Effector CD8-positive, alpha-beta T cell (primary cell): ENCODE measurements around the gene NUP188.
"Not testable (repeated sequence)": the region's sequence is repeated elsewhere in the genome, so short reads cannot be mapped to it uniquely, and the experiment has no call there.

Source experiments
- DNase-seq: peaks from one replicate; lab custom pipeline; 2025; lab: John Stamatoyannopoulos, UW

NUP188 gene

DNA sequence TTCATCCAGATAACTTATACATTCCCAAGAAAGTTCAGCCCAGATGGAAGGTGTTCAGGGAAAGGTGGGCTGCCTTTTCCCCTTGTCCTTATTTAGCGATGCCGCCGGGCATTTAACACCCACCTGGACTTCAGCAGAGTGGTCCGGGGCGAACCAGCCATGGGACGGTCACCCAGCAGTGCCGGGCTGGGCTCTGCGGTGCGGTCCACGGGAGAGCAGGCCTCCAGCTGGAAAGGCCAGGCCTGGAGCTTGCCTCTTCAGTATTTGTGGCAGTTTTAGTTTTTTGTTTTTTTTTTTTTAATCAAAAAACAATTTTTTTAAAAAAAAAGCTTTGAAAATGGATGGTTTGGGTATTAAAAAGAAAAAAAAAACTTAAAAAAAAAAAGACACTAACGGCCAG, 30.8 kb upstream of the NUP188 start:
- no peak for DNase-seq

DNA sequence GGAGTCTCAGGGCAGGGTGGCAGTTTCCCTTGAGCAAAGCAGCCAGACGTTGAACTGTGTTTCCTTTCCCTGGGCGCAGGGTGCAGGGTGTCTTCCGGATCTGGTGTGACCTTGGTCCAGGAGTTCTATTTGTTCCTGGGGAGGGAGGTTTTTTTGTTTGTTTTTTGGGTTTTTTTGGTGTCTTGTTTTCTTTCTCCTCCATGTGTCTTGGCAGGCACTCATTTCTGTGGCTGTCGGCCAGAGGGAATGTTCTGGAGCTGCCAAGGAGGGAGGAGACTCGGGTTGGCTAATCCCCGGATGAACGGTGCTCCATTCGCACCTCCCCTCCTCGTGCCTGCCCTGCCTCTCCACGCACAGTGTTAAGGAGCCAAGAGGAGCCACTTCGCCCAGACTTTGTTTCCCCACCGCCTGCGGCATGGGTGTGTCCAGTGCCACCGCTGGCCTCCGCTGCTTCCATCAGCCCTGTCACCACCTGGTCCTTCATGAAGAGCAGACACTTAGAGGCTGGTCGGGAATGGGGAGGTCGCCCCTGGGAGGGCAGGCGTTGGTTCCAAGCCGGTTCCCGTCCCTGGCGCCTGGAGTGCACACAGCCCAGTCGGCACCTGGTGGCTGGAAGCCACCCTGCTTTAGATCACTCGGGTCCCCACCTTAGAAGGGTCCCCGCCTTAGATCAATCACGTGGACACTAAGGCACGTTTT, 30.2 kb upstream of the NUP188 start:
- no peak for DNase-seq

DNA sequence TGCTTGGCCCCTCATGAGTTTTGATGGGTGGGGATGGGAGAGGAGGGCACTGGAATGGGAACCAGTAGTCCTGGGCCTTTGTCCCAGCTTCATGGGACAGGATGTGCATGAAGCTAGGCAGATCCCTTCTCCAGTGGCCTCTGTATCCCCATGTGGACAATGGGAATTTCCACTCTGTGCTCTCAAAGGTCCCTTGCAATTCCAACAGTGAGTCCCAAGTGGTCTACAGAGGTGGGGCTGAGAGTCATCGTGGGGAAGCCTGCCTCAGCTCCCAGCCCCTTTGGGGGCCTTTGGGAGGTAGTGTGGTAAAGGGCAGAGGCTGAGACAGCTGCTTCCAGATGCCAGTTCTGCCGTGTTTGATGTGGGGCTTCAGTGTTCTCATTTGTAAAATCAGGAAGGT, 28.6 kb upstream of the NUP188 start:
- DNase-seq = no peak

DNA sequence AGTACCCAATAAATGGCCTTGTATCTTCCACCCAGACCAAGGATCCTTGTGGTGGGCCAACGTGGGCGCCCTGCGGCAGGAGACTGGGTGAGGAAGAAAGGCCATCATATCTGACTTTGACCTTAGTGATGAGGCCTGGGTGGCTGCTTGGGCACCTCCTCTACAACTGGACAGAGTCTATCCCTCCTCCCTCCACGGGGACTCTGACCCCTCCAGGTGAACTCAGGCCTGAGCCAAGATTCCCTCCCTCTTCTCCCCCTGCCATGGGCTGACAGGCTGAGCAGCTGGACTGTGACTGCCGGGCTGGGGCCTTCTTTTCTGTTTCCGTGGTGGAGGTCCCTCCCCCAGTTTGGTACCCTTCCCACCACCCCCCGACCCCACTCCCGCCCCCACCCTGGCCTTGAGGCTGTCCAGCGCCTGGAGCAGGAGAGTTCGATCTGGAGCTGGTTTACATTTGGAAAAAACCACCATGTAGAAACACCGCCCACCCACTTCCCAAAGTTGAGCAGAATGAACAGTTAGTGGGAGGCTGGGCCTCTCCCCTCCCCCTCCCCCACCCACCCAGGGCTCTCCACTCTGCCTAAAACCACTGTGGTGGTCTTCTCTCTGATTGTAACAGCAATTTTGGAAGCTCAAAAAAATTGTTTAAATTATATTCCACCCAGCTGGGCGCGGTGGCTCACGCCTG, 28.0 kb upstream of the NUP188 start:
- DNase-seq = no peak

DNA sequence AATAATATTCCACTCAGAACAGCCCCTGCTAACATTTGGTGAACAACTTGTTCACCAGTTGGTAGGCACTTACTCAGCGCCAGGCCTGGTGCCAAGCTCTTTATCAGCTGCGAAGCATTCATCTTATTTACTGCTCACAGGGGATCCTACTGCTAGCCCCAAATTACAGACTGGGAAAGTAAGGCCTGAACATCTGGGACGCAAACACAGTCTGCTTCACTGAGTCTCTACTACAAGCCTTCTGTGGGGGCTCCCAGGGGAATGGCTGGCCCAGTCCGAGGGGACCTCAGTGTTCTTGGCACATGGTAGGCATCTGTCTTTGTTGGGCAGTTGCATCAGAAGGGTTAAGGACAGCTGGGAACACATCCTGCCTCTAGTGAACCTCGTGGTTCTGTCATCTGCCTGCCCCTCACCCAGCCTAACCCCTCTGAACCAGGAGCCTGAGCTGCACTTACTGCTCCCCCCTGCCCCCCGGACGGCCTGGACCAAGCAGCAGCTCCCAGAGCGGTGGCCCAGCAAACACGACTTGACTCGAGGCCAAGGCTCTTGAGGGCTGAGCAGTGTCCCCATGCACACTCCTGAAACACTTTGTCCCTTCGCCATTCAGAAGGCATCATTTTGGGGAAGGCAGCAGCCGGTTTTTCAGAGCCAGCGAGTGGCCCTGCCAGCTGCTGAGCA, 27.0 kb upstream of the NUP188 start, which contains the start of gene PHYHD1:
TSS of gene PHYHD1 (plus strand) at position 602 of the 678 bp plus-strand sequence. CDS start 1,342 bp downstream, outside the sequence.
- no peak for DNase-seq

DNA sequence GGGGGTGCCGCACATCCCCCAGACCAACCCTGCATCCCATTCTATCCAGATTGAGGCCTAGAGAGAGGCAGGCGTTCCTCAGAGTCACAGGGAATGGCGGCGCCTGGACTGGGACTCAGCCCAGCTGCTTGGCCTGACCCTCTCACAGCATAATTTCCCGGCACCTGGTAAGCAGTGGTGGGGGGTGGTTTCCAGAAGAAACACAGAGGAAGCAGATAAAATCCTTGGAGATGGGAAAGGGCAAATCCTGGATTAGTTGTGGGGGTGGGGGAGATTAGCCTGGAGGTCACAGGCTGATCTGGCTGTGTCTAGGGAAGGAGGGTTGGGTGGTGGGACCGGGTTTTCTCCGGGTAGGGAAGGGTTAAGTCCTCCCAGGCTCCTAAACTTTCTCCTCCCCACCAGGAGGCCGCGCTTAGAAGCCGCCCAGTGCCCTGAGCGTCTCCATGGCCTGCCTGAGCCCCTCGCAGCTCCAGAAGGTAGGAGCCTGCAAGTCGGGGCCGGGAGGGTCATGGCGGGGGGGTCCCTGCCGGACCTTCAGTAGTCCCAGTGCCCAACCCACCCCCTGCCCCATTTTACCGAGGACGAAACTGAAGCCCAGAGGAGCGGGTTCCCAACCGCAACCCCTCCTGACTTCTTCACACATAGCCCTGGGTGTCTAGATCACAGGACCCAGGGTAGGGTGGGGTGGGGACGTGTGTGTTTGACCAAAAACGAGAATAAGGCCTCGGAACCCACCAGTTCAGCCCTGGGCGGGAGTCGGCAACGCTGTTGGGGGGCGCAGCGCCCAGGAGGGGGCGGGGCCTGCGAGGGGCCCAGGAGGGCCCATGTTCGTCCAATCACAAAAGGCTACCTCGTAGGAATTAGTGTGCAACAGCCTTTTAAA, 25.4 kb upstream of the NUP188 start:
- DNase-seq = peak; percentile 24

DNA sequence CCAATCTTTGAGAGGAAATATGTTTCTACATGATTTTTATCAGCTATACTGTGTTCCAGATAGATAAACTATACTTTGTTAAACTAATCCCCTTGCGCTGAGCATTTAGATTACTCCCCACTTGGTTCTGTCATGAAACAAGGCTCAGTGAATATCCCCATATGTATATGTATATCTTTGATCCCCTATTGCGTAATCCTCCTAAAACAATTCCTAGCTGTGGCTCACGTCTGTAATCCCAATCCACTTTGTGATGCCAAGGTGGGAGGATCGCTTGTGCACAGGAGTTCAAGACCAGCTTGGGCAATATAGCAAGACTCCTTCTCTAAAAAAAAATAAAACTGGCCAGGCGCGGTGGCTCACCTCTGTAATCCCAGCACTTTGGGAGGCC, 24.0 kb upstream of the NUP188 start:
- DNase-seq = no peak

DNA sequence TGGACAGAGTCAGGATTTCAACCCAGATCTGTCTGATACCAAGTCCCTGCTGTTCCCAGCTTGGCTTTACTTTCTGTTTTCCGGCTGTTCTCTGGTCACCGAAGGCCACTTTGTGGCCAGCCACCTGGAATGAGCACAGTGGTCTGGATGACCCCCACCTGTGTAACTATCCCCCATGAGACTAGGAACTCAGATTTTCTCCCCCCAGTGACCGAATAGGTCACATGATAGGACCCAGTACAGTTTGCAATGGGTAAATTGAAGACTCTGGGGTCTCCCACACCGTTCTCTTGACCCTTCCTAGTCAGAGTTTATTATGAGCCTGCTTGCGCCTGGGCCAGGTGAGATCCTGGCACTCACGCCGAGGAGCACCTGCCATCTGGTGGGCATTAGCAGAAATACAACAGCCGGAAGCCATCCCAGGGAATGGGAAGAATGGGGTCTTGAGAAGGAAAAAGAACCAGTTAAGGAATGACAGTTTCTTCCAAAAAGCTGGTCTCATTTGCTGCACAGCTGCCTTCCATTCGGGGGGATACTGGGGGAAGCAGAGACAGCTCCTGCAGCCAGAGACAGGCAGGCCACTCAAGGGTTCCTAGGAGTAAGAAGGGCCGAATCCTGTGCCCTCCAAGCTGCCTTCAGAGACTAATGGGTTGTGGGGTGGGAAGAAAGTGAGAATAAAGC, 19.6 kb upstream of the NUP188 start:
- DNase-seq = peak; percentile 37

DNA sequence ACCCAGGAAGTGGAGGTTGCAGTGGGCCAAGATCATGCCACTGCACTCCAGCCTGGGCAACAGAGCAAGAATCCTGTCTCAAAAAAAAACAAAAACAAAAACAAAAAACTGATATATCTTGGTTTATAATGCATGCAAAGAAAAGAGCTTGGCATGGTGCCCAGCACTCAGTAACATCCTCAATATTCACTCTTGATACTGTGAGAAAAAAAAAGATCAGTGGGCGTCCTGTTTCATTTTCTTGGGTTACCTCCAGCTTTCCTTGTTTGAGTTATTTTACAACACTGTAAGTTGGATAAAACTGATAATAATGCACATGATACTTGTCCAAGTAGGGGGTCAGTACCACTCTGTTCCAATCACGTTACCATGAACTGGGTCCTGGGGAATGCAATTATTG, 18.9 kb upstream of the NUP188 start:
- DNase-seq = no peak

DNA sequence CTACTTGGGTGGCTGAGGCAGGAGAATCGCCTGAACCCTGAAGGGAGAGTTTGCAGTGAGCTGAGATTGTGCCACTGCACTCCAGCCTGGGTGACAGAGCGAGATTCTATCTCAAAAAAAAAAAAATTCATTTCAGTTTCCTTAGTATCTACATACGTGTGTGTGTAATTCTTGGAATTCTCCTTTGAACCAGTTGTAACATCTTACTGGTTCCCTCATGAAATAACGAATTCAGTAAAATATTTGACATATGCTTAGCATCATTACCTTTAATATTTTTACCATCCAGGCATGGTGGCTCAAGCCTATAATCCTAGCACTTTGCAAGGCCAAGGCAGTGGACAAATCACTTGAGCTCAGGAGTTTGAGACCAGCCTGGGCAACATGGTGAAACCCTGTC, 17.9 kb upstream of the NUP188 start:
- DNase-seq = no peak

DNA sequence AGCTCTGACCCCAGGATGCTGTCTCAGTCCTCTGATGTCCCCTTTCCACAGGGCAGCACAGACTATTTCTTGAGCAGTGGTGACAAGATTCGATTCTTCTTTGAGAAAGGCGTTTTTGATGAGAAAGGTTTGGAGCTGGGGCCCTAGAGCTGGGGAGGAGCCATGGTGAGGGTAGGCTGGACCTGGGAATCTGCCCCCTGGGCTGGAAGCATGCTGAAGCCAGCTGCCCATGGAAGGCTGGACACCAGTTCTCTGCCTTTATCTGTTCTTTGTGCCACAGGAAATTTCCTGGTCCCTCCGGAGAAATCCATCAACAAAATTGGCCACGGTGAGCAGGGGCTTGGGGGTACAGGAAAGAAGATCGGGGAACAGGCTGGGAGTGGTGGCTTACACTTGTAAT, 13.8 kb upstream of the NUP188 start:
- DNase-seq = no peak

DNA sequence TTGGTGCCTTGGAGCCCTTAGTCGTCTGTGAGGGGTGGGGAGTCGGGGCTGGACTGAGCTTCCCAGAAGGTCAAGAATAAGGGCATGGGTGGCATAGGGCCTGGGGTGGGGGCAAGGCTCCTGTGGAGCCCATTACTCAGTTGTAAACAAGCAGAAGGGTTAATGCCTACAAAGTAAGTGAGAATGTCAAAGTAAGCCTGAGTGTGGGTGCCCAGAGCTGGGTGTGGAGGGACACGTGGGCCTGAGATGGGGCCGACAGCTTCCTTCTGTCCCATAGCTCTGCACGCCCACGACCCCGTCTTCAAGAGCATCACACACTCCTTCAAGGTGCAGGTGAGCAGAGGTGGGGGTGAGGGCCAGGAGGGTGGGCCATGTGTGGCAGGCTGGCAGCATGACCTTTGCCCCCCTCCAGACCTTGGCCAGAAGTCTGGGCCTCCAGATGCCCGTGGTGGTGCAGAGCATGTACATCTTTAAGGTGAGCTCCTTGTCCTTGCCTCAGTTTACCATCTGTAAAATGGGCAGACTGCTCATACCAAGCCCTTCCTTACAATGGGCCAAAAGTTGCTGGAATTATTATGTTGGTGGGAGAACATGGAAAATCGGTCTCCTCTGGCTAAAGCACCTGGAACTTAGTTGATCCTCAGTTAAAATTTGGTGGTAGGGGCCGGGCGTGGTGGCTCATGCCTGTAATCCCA, 11.2 kb upstream of the NUP188 start:
- no peak for DNase-seq

DNA sequence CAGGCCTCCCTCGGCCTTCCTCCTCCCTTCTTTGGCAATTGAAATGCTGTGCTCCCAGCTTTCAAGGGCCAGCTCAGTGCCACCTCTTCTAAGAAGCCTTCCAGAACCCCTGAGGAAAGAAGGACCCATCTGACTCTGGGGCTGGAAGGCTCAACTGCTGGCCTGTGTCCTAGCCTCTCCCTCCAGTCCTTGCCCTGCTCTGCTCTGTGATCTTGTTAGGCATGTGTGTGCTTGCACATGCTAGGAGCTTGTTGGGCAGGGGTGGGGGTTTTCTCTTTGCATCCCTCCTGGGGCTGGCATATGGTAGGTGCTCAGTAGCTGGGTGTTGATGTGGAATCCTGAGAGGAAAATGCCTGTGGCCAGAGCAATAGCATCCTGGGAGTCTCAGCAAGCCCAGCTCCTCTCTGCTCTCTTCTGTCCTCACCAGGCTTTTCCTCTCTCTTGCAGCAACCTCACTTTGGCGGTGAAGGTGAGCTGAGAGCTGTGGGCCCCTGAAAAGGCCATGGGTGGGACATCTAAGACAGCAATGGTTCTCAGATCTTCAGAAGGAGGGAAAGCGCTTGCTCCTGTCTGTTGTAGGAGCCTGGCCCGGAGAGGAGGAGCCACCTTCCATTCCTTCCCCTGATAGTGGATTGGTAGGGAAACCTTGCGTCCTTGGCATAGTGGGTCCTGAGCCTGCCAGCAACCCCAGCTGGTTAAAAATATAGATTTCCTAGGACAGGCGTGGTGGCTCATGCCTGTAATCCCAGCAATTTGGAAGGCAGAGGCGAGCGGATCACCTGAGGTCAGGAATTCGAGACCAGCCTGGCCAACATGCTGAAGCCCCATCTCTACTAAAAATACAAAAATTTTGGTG, 10.0 kb upstream of the NUP188 start:
- no peak for DNase-seq

DNA sequence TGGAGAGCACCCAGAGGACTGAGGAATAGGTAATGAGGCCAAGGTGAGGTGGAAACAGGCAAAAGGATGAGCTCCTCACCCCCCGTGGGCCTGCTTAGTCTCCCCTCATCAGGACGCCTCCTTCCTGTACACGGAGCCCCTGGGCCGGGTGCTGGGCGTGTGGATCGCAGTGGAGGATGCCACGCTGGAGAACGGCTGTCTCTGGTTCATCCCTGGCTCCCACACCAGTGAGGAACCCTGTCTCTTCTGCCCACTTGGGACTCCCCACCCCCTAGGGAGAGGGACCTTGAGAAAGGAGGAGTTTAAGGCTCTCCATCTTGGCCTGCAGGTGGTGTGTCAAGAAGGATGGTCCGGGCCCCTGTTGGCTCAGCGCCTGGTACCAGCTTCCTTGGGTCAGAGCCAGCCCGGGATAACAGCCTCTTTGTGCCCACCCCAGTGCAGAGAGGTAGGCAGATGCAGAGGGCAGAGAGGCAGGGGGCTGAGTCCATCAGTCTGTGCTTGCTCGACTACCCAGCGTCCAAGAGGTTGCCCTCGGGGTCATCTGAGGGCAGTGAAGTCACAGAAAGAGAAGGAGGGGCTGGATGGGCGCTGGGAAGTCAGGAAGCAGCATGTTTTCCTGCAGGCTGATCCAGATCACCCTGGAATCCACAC, 7.1 kb upstream of the NUP188 start:
- DNase-seq = no peak

DNA sequence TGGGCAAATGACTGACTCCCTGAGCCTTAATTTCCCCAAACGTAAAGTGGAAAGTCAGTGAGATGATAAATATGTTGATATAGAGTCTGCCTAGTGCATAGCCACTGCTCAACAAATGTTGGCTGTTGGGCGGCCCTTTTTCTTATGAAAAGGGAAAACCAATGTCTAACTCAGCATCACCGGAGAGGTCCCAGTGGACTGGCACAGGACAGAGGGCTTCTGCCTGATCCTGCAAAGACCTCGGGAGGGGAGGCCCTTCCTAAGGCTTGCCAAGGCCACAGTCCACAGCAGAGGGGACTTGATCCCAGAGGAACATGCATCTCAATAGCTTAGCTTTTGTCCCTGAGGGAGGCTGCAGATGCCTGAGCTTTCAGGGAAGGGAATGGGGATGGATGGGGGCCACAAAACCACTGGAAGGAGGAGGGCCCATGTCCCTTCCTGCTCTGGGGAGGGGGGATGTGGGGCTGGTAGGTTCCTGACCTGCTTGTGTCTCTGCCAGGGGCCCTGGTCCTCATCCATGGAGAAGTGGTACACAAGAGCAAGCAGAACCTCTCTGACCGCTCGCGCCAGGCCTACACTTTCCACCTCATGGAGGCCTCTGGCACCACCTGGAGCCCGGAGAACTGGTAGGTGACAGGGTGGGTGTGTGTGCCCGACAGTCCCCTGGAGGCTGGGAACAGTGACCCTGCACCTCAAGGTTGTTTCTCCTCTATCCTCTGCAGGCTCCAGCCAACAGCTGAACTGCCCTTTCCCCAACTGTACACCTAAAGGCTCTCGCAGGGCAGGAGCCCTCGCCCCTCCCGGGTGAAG, 6.3 kb upstream of the NUP188 start:
- no peak for DNase-seq

DNA sequence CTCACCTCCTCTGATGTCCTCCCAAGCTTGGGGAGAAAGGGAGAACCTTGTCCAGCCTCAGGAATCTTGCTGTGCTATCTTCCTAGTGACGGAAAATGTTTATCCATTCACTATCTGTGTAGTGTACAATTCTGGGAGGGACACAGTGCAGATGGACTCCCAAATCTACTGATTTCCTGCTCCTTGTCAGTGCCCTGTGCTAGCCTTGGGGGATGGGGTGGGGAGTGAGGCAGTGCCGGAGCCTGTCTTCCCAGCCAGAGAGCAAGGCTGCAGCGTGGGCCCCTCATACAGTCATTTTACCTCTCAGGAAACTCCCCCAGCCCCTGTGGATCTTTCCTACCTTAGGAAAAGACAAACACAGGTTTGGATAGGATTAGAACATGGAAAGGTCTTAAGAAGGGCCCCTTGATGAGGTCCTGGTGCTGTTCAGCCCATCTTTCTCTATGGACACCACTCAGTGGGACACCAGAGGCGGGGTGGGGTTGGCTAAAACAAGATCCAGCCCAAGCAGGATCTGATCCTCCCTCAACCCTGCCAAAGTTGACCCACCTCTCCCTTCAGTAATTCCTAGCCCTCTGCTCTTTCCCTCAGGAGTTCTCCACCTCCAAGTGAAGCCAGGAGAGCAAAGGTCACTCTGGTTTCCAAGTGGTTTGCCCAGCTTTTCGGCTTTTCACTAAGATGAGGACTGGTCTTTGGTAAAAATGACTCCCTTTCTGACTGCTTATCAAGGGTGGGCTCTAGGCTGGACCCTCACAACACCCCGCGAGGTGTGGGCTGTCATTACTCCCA, 3.5 kb upstream of the NUP188 start:
- DNase-seq = no peak

DNA sequence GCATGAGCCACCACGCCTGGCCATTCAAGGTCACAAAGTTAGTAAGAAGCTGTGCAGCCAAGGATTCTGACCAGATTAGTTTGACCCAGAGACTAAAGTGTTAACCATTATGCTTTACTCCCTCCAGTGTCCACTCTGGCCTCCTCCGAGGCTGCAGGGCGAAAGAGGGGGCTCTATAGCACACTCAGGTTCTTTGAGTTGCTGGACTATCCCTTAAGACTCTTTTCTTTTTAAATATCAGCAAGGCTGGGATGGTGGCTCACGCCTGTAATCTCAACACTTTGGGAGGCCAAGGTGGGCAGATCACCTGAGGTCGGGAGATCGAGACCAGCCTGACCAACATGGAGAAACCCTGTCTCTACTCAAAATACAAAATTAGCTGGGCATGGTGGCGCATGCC, 2.5 kb upstream of the NUP188 start:
- not testable (repeated sequence) for DNase-seq
